Activated T-cell treated with anti-CD3 and anti-CD28 coated beads, Interleukin-2, amount 50 U/mL, for 4 hours (primary cell): ENCODE measurements around the gene RCN1. TPM values are rescaled to one million over a fixed set of nuclear protein-coding genes. Genes with fewer than 3 reads are reported as not detected.
"Not testable (repeated sequence)": the region's sequence is repeated elsewhere in the genome, so short reads cannot be mapped to it uniquely, and the experiment has no call there.

ENCODE experiments used
- ATAC-seq, 2 donors: fragments of 200-7000 bp; cut with Tn5 transposase; one replicate each; pipeline ENCODE4 v1.10.0; 2021
- DNase-seq: peaks from one replicate; pipeline ENCODE4 v3.0.0-alpha.2; 2020
- H3K27me3 Mint-ChIP-seq: one replicate; pipeline ENCODE4 v1.8.0; 2021; ENCODE audit warnings: low read depth, mixed read lengths
- H3K36me3 Mint-ChIP-seq: one replicate; pipeline ENCODE4 v1.8.0; 2022; ENCODE audit warnings: mixed read lengths; ENCODE audit not compliant: insufficient read depth
- H3K4me1 Mint-ChIP-seq: one replicate; pipeline ENCODE4 v1.8.0; 2021; ENCODE audit warnings: low read depth, mixed read lengths
- H3K4me3 Mint-ChIP-seq: one replicate; pipeline ENCODE4 v1.8.0; 2021; ENCODE audit warnings: mild to moderate bottlenecking, moderate library complexity, mixed read lengths
- H3K9me3 Mint-ChIP-seq: one replicate; pipeline ENCODE4 v1.8.0; 2021; ENCODE audit warnings: mixed read lengths
- total RNA-seq, 3 donors: library from RNA; stranded (reverse); gene quantifications; one replicate each; pipeline ENCODE4 v1.2.1, GENCODE V29; 2021

The RCN1 gene
- 10 to 100 TPM; 26.3 to 36.9 (median 26.7) TPM for total RNA-seq

- peak within 1 kb of the TSS; percentile 84 for H3K4me3 Mint-ChIP-seq
- DNase-seq (peak; percentile 34), ATAC-seq (peak; percentile 55 to 70)
- peaks cover 4% of the 10 kb centered on the region for H3K27me3 Mint-ChIP-seq
- peaks cover 41% of the 10 kb centered on the region for H3K4me1 Mint-ChIP-seq
- no peaks in the 10 kb centered on the region for H3K9me3 Mint-ChIP-seq
- no peaks in the 10 kb centered on the region for H3K36me3 Mint-ChIP-seq
Measured at GRCh38 chr11:32090545-32091370, at the start of gene RCN1. RCN1 (plus strand) TSS chr11:32091074; CDS start chr11:32091197, 123 bp downstream.

- DNase-seq = no peak
- Mint-ChIP-seq H3K4me3 (no peak overlapping the region), H3K36me3 (no peaks in the 10 kb centered on the region), H3K9me3 (no peaks in the 10 kb centered on the region), H3K27me3 (peaks cover 23% of the 10 kb centered on the region), H3K4me1 (no peaks in the 10 kb centered on the region)
- ATAC-seq = no peak
Measured at GRCh38 chr11:32043737-32044136, 47.1 kb upstream of the RCN1 start.

- Mint-ChIP-seq H3K36me3 (no peaks in the 10 kb centered on the region), H3K9me3 (no peaks in the 10 kb centered on the region), H3K4me3 (no peak overlapping the region), H3K4me1 (no peaks in the 10 kb centered on the region), H3K27me3 (peaks cover 19% of the 10 kb centered on the region)
- ATAC-seq (no peak), DNase-seq (no peak)
Measured at GRCh38 chr11:32044158-32044863, 46.6 kb upstream of the RCN1 start.

GRCh38 chr11:32045456-32045855 is 45.4 kb upstream of the RCN1 start:
- peaks cover 14% of the 10 kb centered on the region for H3K27me3 Mint-ChIP-seq
- no peaks in the 10 kb centered on the region for H3K36me3 Mint-ChIP-seq
- ATAC-seq (no peak), DNase-seq (no peak)
- H3K4me1 Mint-ChIP-seq = no peaks in the 10 kb centered on the region
- H3K4me3 Mint-ChIP-seq = no peak overlapping the region
- H3K9me3 Mint-ChIP-seq = no peaks in the 10 kb centered on the region

- DNase-seq = no peak
- peaks cover 27% of the 10 kb centered on the region for H3K27me3 Mint-ChIP-seq
- no peak overlapping the region for H3K4me3 Mint-ChIP-seq
- H3K4me1 Mint-ChIP-seq = no peaks in the 10 kb centered on the region
- H3K9me3 Mint-ChIP-seq = no peaks in the 10 kb centered on the region
- no peaks in the 10 kb centered on the region for H3K36me3 Mint-ChIP-seq
- ATAC-seq = no peak
Measured at GRCh38 chr11:32050264-32050663, 40.6 kb upstream of the RCN1 start.

- ATAC-seq = peak; percentile 35 to 48
- Mint-ChIP-seq H3K9me3 (no peaks in the 10 kb centered on the region), H3K27me3 (peaks cover 25% of the 10 kb centered on the region), H3K4me3 (no peak overlapping the region), H3K36me3 (no peaks in the 10 kb centered on the region), H3K4me1 (no peaks in the 10 kb centered on the region)
- DNase-seq = peak; percentile 33
Measured at GRCh38 chr11:32052215-32052614, 38.7 kb upstream of the RCN1 start.

- Mint-ChIP-seq H3K4me3 (no peak overlapping the region), H3K36me3 (no peaks in the 10 kb centered on the region), H3K9me3 (no peaks in the 10 kb centered on the region), H3K27me3 (peaks cover 21% of the 10 kb centered on the region), H3K4me1 (no peaks in the 10 kb centered on the region)
- DNase-seq (no peak), ATAC-seq (no peak)
Measured at GRCh38 chr11:32053151-32053888, 37.6 kb upstream of the RCN1 start.

- H3K4me1 Mint-ChIP-seq = no peaks in the 10 kb centered on the region
- DNase-seq (no peak), ATAC-seq (no peak)
- no peak overlapping the region for H3K4me3 Mint-ChIP-seq
- H3K9me3 Mint-ChIP-seq = no peaks in the 10 kb centered on the region
- no peaks in the 10 kb centered on the region for H3K36me3 Mint-ChIP-seq
- H3K27me3 Mint-ChIP-seq = peaks cover 28% of the 10 kb centered on the region
Measured at GRCh38 chr11:32055861-32056260, 35.0 kb upstream of the RCN1 start.

- no peak overlapping the region for H3K4me3 Mint-ChIP-seq
- no peaks in the 10 kb centered on the region for H3K4me1 Mint-ChIP-seq
- H3K27me3 Mint-ChIP-seq = peaks cover 26% of the 10 kb centered on the region
- H3K9me3 Mint-ChIP-seq = no peaks in the 10 kb centered on the region
- DNase-seq (no peak), ATAC-seq (no peak)
- no peaks in the 10 kb centered on the region for H3K36me3 Mint-ChIP-seq
Measured at GRCh38 chr11:32056438-32056837, 34.4 kb upstream of the RCN1 start.

GRCh38 chr11:32059686-32060462 is 31.0 kb upstream of the RCN1 start:
- no peaks in the 10 kb centered on the region for H3K4me1 Mint-ChIP-seq
- H3K27me3 Mint-ChIP-seq = peaks cover 23% of the 10 kb centered on the region
- DNase-seq (no peak), ATAC-seq (no peak)
- no peak overlapping the region for H3K4me3 Mint-ChIP-seq
- H3K36me3 Mint-ChIP-seq = no peaks in the 10 kb centered on the region
- no peaks in the 10 kb centered on the region for H3K9me3 Mint-ChIP-seq

GRCh38 chr11:32062540-32062939 is 28.3 kb upstream of the RCN1 start:
- Mint-ChIP-seq H3K27me3 (peaks cover 34% of the 10 kb centered on the region), H3K36me3 (no peaks in the 10 kb centered on the region), H3K4me3 (no peak overlapping the region), H3K4me1 (no peaks in the 10 kb centered on the region), H3K9me3 (no peaks in the 10 kb centered on the region)
- DNase-seq (no peak), ATAC-seq (no peak)

GRCh38 chr11:32063031-32063430 is 27.8 kb upstream of the RCN1 start:
- H3K9me3 Mint-ChIP-seq, H3K4me1 Mint-ChIP-seq, DNase-seq, H3K4me3 Mint-ChIP-seq, H3K36me3 Mint-ChIP-seq, ATAC-seq: not testable (repeated sequence)
- H3K27me3 Mint-ChIP-seq = peaks cover 34% of the 10 kb centered on the region

- Mint-ChIP-seq H3K9me3 (no peaks in the 10 kb centered on the region), H3K4me3 (no peak overlapping the region), H3K27me3 (peaks cover 32% of the 10 kb centered on the region), H3K36me3 (no peaks in the 10 kb centered on the region), H3K4me1 (no peaks in the 10 kb centered on the region)
- no peak for ATAC-seq
- no peak for DNase-seq
Measured at GRCh38 chr11:32065865-32066629, 24.8 kb upstream of the RCN1 start.
